PC-9 (cell line): Measurements from ENCODE around the gene LEFTY2.

Experiments
- CTCF ChIP-seq: fragments of 200-600 bp; sonication (generic); conservative IDR thresholded peaks from 2 replicates; pipeline ENCODE4 v1.6.1; 2017; ENCODE audit warnings: mixed run types, antibody characterized with exemption, mild to moderate bottlenecking, moderate library complexity
- EZH2 ChIP-seq: fragments of 200-600 bp; sonication (generic); IDR thresholded peaks from 2 replicates; pipeline ENCODE4 v1.8.0; 2017; ENCODE audit warnings: antibody characterized with exemption, low read depth

- TF ChIP-seq EZH2 (no peak), CTCF (no peak)
Observed at GRCh38 chr1:225949041-225949440, 8.0 kb upstream of the LEFTY2 start.
